HG02623 (cell line): Measurements from ENCODE around the gene C5orf47.
"Not testable (repeated sequence)": the region's sequence is repeated elsewhere in the genome, so short reads cannot be mapped to it uniquely, and the experiment has no call there.

ENCODE experiments used
- ATAC-seq: cut with Tn5 transposase; IDR thresholded peaks from one replicate; pipeline ENCODE4 v1.9.1; 2021; ENCODE audit warnings: moderate library complexity; ENCODE audit not compliant: unreplicated experiment

The C5orf47 gene

DNA sequence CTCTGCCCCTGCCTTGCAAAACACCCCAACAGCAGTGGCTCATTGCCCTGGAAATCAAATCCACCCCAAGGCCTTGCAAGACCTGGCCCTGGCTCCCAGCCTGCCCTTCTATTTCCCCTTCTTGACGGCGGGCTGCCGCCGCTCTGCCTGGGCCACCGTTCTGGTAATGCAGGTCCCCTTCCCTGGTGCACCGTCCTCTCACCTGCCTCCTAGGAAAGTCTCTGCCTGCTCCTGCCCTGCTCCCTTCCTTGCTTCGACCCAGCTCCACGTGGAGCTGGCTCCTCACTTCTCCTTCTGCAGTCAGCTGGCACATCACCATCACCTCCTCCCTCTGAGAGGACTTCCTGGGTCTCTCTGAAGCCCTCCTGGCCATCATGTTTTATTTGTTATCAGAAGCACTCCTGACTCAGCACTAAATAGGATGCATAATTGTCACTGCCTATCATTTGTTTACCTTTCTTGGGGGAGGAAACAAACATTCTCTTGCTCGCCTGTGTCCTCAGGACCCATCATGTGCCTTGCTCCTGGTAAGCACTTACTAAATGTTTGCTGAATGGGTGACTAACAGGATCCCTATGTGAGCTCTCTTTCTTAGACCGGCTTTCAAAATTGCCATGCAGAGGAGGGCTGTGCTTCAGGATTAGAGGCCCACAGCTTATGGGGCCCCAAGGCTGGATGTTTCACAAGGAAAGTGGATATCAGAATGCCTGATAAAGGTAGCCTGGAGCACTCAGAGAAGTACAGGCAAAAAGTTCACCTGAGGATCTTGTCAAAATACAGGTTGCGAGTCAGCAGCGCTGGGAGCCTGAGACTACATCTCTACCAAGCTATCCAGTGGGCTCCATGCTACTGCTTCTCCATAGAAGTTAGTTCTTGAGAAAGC lies 19.6 kb upstream of the C5orf47 start:
- ATAC-seq = no peak

DNA sequence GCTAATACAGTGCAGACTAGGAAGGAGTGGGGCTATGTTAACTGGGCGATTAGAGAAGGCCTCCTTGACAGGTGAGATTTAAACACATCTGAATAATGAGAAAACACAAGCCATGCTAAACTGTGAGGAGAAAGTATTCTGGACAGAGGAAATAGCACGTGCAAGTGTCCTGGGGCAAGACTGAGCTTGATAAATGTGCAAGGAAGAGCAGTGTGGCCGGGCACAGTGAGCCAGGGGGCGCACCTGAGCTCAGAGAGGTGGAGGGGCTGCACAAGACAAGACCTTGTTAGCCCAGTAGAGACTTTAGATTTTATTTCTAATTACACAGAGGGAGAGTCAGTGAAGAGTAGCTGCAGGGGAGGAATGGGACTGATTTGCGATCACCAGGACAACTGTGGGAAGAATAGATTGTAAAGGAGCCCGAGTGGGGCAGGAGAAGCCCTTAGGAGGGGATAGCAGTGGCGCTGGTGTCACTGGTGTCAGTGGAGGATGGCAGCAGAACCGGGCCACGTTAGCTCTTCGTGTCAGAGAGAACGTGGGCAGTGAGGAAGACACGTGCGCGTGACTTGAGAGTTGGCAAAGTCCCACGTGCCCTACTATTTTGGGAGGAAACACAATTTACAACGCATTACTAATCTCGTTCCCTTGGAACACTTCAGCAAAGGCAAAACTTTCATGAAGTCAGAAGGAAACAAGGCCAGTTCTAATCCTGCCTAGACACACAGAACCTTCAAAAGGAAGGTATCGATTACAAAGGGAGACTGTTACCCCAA lies 17.9 kb upstream of the C5orf47 start:
- no peak for ATAC-seq

DNA sequence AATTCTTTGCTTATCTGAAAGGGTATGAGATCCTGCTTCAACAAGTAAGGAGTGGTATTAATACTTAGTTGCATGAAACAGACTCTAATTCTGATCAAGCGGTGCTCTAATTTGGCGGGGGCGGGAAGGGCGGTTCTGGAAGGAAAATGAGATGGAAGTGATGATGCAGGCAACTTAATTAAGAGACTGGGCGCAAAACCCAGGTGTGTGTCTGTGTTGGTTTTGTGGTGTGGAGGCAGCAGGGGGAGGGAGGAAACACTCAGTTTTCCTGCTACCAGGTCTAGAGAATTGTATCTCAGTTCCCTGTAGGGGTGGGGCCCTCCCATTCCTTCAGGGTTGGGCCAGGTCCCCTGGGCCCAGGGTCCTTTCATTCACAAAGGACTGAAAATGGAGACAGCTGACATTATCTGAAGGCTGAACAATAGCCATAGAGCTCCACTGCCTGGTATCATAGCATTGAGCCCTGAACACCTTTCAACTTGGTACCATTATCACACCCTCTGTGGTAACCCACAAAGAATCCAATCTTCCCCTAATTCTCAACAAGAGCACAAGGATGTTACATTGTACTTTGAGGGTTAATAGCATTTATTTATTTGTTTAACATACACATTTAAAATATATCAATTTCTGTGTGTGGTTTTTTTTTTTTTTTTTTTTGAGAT lies 17.2 kb upstream of the C5orf47 start:
- no peak for ATAC-seq

DNA sequence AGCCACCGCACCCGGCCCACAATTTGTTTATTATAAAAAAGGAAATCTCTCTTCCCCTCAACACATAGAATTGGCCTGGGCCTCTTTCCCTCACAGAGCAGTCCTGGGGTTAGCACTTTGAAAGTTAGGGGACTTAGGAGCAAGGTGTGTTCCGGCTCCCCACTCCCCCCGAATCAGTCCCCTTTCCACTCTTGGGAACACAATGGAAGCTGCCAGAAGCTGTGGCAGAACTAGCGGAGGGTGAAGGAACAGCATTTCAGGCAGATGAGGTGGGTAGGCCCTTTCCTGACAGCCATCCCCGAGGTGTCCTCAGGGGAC lies 16.4 kb upstream of the C5orf47 start:
- ATAC-seq = no peak

DNA sequence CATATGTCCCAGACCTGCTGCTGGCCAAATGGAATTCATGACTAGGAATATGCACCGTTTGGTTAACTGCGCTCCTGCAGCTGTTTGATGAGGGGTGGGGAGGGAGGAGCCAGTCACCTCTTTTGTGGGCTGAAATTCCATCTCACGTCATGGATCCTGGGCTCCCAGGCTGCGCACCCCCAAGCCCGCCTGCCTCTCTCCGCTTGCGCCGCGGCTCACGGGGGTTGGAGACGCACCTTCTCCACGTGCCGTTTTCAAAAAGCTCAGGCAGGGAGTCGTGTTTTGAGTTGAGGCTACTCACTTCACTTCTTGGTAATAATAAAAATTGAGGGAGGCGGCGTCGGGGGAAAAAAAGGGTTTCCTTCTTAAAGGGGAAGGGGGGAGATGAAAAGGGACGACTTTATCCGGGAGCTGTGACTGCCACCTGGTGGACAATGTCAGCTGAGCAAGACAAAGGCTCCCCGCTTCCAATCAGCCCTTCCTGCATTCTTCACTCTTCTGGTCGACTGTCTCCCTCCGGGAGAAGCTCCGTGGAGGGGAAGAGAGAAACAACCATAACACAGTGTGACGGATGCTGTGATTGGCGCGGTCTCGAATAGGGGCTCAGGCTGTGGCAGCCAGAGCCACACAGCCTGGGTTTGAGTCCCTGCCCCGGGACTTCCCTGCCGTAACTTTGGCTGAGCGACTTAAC lies 15.9 kb upstream of the C5orf47 start:
- ATAC-seq = no peak

DNA sequence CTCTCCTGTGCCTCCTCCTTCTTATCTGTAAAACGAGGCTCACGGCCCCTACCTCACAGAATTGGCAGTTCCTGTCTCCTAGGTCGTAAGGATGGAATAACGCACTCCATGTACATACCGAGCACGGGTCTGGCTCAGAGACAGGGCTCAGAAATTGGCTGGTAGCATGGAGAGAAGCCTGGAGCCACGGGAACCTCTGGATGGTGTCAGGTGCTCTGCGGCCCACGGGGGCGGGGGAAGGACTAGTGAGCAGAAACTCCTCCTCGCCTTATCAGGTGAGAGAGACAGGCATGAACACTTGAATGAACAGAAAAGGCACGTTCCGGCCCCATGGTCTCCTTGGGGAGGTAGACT lies 15.4 kb upstream of the C5orf47 start:
- ATAC-seq = no peak

DNA sequence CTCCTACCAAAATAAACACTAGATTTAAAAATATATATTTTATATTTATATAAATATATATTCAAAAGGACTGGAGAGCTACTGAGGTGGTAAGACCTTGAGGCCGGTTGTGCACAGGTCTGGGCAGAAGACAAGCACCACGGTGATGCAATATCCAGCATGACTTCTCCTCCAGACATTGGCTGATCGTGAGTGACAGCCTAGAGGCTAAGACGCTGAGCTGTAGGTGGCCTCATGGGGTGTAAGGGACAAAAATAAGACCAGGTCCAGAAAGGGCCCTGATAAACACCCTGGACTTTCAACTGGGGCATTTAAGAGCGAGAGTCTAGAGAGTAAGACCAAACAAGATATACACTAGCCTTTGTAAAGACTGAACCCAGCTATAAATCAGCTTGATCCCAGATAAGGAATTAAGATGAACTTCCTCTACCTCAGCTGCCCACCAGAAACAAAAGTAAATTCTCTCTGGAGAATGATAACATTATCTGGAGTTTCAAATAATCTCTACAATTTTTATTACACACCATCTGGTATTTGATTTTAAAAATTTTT lies 14.2 kb upstream of the C5orf47 start:
- ATAC-seq = no peak

DNA sequence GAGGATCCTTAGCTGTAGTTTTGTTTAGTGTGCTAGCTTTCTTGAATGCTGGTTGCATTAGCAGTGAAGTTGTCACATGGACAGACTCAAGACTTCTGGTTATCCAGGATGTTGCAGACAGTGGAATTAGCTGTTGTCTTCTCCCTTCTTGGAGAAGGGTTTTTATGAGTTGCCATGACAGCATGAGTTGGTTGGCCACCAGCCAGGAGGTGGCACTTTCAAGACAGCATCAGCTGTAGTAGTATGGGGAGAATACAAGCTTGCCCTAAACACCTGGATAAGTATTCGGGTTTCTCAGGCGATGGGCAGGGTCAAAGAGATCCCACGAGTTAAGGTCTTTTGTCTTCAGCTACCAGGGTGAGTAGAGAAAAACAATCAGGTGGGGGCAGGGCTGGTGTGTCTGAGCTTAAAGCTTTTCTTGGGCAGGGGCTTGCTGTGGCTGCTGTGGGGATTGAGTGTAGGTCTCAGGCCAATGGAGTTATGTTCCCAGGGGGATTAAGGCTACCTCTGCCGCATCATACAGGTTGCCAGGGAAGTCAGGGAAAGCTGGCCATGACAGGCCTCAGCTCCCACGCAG lies 7.7 kb upstream of the C5orf47 start:
- no peak for ATAC-seq

DNA sequence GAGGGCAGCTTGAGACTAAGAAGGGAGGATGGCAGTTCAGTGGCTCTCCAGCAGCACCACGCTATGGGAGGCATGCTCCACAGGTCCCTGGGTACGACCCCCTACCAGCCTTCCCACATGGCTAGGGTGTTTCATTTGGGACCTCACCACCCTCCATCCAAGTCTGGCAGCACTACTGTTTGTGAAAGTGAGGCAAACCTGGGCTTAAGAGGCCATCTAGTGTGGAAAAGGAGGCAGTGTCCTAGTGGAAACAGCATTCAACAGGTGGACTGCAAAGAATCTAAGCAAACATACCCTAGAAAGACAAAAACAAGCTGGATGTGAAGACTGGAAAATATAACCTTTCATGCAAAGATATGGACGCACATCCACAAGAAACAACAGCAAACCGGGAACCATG lies 4.8 kb upstream of the C5orf47 start:
- ATAC-seq = no peak

DNA sequence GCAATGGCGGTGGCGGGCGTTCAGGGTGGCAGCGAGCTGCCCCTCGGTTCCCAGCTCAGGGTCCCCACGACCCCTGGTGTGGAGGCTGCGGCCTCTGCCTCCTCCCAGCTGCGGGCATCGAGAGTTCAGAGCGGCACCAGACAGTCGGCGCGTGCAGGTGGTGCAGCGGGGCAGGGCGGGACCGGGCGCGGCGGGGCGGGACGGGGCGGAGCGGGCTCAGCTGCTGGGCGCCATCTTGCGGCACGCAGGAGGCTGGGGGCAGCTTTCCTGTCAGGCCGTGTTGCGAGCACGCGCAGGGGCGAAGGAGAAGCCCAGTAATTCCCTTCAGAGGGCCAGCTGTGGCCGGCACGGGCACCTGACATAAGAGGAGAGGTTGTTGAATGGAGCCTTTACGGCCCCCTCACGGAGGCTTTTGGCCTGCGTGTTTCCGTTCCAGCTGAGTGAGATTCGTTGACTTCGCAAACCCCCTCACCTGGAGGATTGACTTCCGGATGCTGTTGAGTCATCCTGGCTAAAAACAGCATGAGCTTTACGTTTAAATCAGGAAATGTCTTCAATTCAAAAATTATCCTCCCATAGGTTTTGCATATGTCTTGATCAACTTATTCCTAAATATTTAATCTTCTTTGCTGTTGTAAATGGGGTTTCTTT lies 587 bp downstream of the C5orf47 start:
- no peak for ATAC-seq

DNA sequence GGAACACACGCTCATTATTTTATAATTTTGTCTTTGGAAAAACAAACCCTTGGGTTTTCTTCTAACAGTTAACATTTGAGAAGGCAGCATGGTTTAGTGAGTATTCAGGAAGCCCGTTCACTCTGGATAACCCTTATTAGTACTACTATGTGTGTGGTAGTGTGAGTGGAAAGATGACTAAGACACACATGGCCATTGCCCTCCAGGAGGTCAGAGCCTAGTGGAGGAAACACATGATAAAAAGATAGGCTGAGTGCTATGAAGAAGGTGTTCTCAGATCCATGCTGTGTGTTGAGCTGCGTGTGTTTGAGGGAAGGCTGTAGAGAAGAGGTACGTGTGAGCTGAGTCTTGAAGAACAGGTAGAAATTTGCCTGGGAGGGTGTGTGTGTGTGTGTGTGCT lies 8.4 kb downstream of the C5orf47 start:
- ATAC-seq = no peak

DNA sequence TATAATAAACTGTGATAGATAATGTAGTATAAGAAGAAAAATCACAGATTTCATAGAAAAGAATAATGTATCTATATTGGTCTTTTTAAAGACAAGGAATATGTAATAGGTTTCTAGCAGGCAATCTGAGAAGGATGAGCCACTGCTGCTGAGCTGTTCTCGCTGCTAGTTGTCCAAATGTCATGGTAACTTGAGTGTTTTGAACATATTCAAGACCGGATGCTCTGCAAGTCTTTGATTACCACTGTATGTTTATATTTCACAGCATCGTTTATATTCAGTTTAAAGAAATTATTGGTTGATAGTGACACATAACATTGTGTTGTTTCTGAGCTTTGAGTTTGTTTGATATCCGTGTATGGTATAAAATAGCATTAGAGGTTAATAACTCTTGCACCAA lies 9.6 kb downstream of the C5orf47 start:
- ATAC-seq = no peak

DNA sequence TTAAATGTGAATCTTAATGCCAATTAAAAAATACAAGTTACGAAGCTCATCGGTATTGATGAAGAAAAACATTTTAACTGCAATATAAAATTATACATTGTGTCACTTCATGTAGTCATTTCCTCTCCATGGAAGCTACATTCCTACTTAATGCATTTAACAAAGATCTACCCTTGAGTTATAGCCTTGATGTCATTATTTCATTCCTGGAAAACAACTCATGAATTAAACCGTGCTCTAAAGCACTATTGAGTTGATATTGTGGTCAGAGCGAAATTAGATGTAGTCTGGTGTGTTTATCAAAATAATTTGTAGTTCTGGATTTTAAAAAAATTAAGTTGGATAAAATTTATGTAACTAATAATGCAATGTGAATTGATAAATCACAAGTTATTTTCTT lies 11.1 kb downstream of the C5orf47 start:
- no peak for ATAC-seq

DNA sequence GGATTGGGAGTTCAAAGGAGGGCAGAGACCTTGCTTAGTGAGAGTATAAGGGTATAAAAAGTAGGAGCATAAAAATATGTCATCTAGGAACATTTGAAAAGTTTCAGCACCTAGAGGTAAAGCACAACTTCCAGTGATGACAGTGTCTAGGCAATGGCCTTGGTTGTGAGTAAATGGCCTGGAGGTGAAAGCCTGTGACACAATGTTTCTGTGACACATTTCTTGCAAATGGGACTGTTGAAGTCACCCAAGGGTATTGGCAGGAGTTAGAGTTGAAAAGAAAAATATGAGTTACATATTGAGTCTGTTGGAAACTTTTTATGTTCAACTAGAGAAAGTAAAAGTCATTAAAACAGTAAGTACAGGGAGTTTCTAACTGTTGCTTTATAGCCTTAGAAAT lies 14.8 kb downstream of the C5orf47 start:
- ATAC-seq = no peak

DNA sequence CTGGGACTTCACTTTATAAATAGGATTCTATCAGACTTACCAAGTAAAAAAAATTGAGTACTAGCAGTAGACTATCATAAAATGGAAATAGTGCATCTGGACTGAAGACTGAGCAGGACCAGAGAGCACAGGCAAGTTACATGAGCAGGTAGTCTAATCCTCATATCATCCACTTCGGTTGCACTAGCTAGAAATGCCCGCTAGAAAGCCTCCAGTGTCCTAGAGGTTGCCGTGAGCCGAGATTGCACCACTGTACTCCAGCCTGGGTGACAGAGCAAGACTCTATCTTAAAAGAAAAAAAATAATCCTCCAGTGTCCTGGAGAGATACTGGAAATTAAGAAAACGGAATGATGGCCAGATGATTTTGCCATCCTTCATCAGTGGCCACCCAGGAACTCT lies 20.0 kb downstream of the C5orf47 start:
- ATAC-seq = no peak

DNA sequence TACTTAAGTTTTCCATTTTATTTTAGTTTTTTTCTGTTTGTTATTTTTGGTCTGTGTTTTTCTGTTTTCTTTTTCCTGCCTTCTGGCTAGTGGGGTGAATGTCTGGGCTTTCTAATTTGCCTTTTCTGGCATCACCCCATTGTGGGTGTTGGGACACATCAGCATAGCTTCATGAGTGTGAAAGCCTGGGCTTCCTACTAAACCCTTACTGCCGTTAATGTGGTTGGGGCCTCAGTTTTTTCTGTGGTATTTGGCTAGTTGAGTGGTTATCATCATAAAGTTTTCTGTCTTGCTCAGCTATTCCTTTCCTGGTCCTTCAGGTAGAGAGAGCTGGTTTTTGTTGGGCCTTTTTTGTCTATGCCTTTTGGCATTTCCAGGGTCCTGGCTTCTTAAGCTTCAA lies 21.4 kb downstream of the C5orf47 start:
- no peak for ATAC-seq

DNA sequence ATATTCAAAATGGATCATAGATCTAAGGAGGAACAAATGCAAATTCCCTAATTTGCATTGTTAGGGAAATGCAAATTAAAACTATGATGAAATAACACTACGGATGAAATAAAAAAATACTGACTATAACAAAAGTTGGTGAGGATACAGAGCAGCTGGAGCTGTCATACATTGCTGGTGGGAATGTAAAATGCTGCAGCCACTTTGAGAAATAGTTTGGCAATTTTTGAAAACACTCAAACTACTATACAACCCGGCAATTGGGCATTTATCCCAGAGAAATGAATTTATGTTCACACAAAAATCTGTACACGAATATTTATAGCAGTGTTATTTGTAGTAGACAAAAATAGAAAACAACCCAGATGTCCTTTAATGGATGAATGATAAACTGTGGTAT lies 22.5 kb downstream of the C5orf47 start:
- ATAC-seq = no peak

DNA sequence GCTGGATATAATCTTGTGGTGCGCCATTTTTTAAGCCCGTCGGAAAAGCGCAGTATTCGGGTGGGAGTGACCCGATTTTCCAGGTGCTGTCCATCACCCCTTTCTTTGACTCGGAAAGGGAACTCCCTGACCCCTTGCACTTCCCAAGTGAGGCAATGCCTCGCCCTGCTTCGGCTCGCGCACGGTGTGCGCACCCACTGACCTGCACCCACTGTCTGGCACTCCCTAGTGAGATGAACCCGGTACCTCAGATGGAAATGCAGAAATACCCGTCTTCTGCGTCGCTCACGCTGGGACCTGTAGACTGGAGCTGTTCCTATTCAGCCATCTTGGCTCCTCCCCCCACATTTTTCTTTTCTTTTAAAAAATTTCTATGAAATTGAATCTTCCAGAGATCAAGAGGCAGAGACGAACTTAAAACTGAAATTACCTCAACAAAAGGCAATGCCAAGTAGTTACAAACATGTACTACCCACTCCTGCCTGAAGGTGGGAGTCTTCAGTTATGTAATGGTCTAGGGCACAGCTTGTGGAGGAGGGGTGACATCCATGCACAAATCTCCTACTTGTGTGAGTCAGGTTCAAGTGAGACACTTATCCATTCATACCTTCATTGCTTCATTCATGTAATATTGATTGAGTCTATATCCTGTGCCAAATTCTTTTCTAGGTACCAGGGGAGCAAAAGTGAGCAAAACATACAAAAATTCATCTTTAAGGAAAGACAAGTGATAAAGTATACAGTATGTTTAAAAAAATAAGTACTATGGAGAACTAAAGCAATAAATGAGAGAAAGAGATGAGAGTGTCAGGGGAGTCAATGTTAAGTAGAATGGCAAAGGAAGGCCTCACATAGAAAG lies 31.3 kb downstream of the C5orf47 start:
- ATAC-seq = not testable (repeated sequence)

DNA sequence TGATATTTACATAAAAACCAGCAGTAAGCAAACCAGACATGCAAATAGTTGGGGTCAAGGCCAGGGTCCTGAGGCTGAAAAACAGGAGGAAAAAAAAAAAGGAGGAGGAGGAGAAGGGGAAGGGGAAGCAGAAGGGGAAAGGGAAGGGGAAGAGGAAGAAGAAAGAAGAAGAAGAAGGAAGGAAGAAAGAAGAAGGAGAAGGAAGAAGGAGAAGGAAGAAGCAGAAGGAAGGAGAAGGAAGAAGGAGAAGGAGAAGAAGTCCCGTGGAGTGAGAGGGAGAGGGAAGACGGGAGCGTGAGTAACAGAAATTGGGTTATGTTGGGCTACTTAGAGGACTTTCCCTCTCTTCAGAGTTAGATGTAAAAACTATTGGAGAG lies 31.9 kb downstream of the C5orf47 start:
- ATAC-seq = no peak
